Right lobe of liver (tissue), 4 donors: ENCODE data around the gene CNBD2.

Experiments
- CTCF ChIP-seq, 4 donors: fragments of 200-600 bp in 3 of 4; fragments of 450-650 bp in 1 of 4; IDR thresholded peaks; one replicate each; pipeline versions ENCODE4 v1.5.1 to v1.8.0; 2016 to 2022; ENCODE audit warnings: antibody characterized with exemption in 4 of 4, mild to moderate bottlenecking in 2 of 4
- POLR2A ChIP-seq: fragments of 450-650 bp; IDR thresholded peaks from one replicate; pipeline ENCODE4 v1.6.1; 2017; ENCODE audit warnings: antibody characterized with exemption, mild to moderate bottlenecking
- donor health status: DM: no; HTN: no; CAD: no.
- donor health status: DM: no; HTN: no; CAD: no.
- donor health status: DM: no; HTN: yes; CAD: no.

DNA sequence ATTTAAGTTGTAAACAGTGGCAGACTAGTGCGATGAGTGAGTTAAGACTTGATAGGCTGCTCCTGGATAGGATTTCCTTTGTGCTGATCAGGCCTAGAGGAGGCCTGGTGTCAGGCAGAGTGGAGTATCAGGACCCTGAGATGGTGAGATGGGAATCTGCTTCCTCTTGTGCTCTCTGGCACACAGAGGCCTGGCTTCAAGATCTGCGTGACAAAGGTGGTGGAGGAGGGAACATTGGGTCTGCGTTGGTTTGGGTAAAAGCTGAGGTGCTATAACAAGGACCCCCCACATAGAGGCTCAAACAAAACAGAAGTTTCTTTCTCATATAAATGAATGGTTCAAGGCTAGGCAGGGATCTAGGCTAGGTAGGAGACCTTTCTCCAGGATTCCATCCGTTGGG is 34.3 kb upstream of the CNBD2 start:
- TF ChIP-seq CTCF (IDR thresholded peaks at IDR 0.05) (no peak), POLR2A (no peak)
